Measurements from ENCODE around the gene MAML3.
A peak's percentile ranks its signal among the peaks of the same experiment; 100 is the strongest.

MAML3 gene

DNA sequence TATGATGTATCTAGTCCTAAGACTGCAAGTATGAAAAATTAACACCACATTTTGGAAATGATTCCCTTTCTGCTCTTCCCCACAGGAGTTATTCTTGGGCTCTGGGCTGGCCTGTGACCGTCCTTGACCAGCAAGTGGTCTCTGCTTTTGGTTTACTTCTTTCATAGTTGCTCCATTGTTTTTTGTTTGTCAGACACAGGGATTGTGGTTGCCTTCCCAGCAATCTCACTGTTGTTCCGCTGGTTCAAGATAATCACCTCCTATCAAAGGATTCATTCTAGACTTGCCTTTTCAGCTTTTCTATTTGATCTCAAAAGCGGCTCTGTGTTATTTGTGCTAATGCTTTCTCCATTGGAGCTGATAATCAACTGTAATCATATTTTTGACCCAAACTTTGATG is 269.5 kb downstream of the MAML3 start:
- H3K27me3 Mint-ChIP-seq, result no peaks in the 10 kb centered on the region
- H3K9me3 Mint-ChIP-seq, result peaks cover 8% of the 10 kb centered on the region
- ATAC-seq (no peak), DNase-seq (no peak)
- H3K36me3 Mint-ChIP-seq (ENCODE audit: low read depth), result peaks cover 4% of the 10 kb centered on the region
- H3K4me1 Mint-ChIP-seq, result peaks cover 1% of the 10 kb centered on the region
- no peak overlapping the region for H3K4me3 Mint-ChIP-seq
- H3K27ac Mint-ChIP-seq, result no peak overlapping the region

DNA sequence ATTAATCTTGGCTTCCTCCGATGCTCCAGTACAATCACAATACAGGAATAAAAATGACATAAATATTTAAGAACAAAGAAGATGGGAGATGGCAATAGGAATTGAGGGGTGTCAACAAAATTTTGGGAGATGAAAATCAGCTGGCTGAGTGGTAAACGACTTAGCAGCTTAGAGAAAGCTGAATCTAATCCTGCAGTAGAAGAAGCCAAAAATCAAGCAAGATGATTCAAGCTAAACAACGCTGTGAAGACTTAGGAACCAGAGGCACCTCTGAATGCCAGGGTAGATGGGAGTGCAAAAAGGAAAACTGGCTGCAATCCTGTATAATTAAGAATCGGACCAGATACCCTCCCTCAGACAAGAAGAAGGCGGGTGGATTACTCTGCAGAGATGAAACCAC is 273.1 kb downstream of the MAML3 start:
- H3K36me3 Mint-ChIP-seq (ENCODE audit: low read depth), result peaks cover 4% of the 10 kb centered on the region
- ATAC-seq, result no peak
- H3K27ac Mint-ChIP-seq, result no peak overlapping the region
- no peaks in the 10 kb centered on the region for H3K4me1 Mint-ChIP-seq
- peaks cover 8% of the 10 kb centered on the region for H3K9me3 Mint-ChIP-seq
- H3K27me3 Mint-ChIP-seq, result no peaks in the 10 kb centered on the region
- no peak for DNase-seq
- no peak overlapping the region for H3K4me3 Mint-ChIP-seq

DNA sequence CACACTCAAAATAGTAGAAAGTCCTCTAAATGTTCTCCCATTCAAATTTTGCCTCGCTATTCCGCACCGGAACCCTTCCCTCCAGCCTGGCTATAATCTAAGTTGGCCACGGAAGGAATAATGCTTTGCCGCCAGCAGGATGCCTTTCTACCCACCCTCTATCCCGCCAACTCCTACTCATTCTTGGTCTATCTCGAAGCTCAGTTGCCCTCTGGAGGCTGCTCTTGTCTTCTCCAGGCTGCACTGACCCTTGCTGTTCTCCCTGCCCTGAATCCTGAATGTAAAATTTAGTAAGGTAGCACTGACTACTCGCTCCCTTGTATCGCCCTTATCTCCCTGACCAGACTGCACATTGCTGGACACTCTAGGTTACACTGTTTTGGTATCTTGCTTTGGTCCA is 275.9 kb downstream of the MAML3 start:
- ATAC-seq, result no peak
- Mint-ChIP-seq H3K4me1 (peaks cover 3% of the 10 kb centered on the region), H3K9me3 (peaks cover 8% of the 10 kb centered on the region), H3K27ac (no peak overlapping the region), H3K4me3 (no peak overlapping the region), H3K36me3 (ENCODE audit: low read depth) (peaks cover 2% of the 10 kb centered on the region), H3K27me3 (no peaks in the 10 kb centered on the region)
- no peak for DNase-seq

GRCh38 chr4:139876337-139876941 is 277.5 kb downstream of the MAML3 start:
- no peaks in the 10 kb centered on the region for H3K27me3 Mint-ChIP-seq
- ATAC-seq (peak; percentile 73), DNase-seq (no peak)
- H3K27ac Mint-ChIP-seq, result no peak overlapping the region
- H3K4me1 Mint-ChIP-seq, result peaks cover 8% of the 10 kb centered on the region
- H3K9me3 Mint-ChIP-seq, result peaks cover 5% of the 10 kb centered on the region
- no peak overlapping the region for H3K4me3 Mint-ChIP-seq
- peaks cover 2% of the 10 kb centered on the region for H3K36me3 Mint-ChIP-seq (ENCODE audit: low read depth)

- no peaks in the 10 kb centered on the region for H3K27me3 Mint-ChIP-seq
- H3K4me3 Mint-ChIP-seq, result no peak overlapping the region
- DNase-seq (no peak), ATAC-seq (no peak)
- peaks cover 8% of the 10 kb centered on the region for H3K4me1 Mint-ChIP-seq
- peaks cover 2% of the 10 kb centered on the region for H3K36me3 Mint-ChIP-seq (ENCODE audit: low read depth)
- H3K27ac Mint-ChIP-seq, result no peak overlapping the region
- peaks cover 5% of the 10 kb centered on the region for H3K9me3 Mint-ChIP-seq
Measured at GRCh38 chr4:139875411-139875825, 278.6 kb downstream of the MAML3 start.

DNA sequence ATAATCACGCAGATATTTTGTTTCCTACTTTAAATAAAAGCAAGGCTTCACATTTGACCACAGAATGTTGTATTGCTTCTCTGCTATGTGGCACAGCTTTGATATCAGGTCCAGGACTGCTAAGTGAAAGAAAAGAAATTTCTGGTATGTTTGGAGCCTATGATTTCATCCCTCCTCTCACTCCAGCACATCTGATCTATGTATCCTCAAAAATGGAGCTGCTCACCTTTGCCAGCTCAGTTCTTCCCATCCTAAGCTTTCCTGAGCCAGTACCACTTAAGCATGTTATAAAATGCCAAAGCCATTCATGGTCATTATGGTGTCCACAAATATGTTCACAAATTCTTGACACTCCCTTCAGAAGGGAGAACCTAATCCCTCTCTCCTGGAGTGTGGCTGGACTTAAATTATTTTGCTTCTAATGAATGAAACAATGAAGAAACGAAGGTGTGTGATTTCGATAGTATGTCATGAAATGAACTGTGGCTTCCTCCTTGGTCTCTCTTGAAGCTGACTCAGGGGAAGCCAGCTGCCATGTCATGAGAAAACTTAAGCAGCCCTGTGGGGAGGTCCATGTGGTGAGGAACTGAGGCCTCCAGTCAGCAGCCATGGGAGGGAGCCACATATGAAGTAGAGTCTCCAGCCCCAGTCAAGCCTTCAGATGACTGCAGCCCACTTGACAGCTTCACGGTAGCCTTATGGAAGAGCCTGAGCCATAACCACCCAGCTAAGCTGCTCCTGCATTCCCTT is 280.7 kb downstream of the MAML3 start:
- peaks cover 5% of the 10 kb centered on the region for H3K9me3 Mint-ChIP-seq
- no peaks in the 10 kb centered on the region for H3K27me3 Mint-ChIP-seq
- H3K36me3 Mint-ChIP-seq (ENCODE audit: low read depth), result peaks cover 2% of the 10 kb centered on the region
- ATAC-seq (no peak), DNase-seq (no peak)
- H3K4me1 Mint-ChIP-seq, result peaks cover 8% of the 10 kb centered on the region
- H3K4me3 Mint-ChIP-seq, result no peak overlapping the region
- H3K27ac Mint-ChIP-seq, result no peak overlapping the region

- DNase-seq (no peak), ATAC-seq (peak; percentile 87)
- Mint-ChIP-seq H3K27ac (no peak overlapping the region), H3K27me3 (no peaks in the 10 kb centered on the region), H3K9me3 (peaks cover 5% of the 10 kb centered on the region), H3K36me3 (ENCODE audit: low read depth) (peaks cover 2% of the 10 kb centered on the region), H3K4me1 (peaks cover 8% of the 10 kb centered on the region), H3K4me3 (no peak overlapping the region)
Measured at GRCh38 chr4:139872274-139872673, 281.7 kb downstream of the MAML3 start.

- DNase-seq (no peak), ATAC-seq (no peak)
- H3K27ac Mint-ChIP-seq, result no peak overlapping the region
Measured at GRCh38 chr4:139869810-139870209, 284.2 kb downstream of the MAML3 start.

GRCh38 chr4:139866276-139866962 is 287.6 kb downstream of the MAML3 start:
- no peak overlapping the region for H3K27ac Mint-ChIP-seq

More at GRCh38 chr4:139869810-139870209, 284.2 kb downstream of the MAML3 start:
- peaks cover 5% of the 10 kb centered on the region for H3K9me3 Mint-ChIP-seq
- no peaks in the 10 kb centered on the region for H3K27me3 Mint-ChIP-seq
- H3K4me1 Mint-ChIP-seq, result peaks cover 8% of the 10 kb centered on the region
- H3K4me3 Mint-ChIP-seq, result no peak overlapping the region
- H3K36me3 Mint-ChIP-seq (ENCODE audit: low read depth), result peaks cover 2% of the 10 kb centered on the region

GRCh38 chr4:139865537-139865936 is 288.4 kb downstream of the MAML3 start:
- no peak for ATAC-seq
- Mint-ChIP-seq H3K9me3 (no peaks in the 10 kb centered on the region), H3K4me3 (no peak overlapping the region), H3K27me3 (peaks cover 3% of the 10 kb centered on the region), H3K4me1 (no peaks in the 10 kb centered on the region), H3K36me3 (ENCODE audit: low read depth) (no peaks in the 10 kb centered on the region), H3K27ac (no peak overlapping the region)
- DNase-seq, result no peak

More at GRCh38 chr4:139866276-139866962, 287.6 kb downstream of the MAML3 start:
- no peak overlapping the region for H3K4me3 Mint-ChIP-seq
- H3K27me3 Mint-ChIP-seq, result no peaks in the 10 kb centered on the region
- H3K4me1 Mint-ChIP-seq, result no peaks in the 10 kb centered on the region
- DNase-seq (no peak), ATAC-seq (no peak)
- H3K9me3 Mint-ChIP-seq, result no peaks in the 10 kb centered on the region
- no peaks in the 10 kb centered on the region for H3K36me3 Mint-ChIP-seq (ENCODE audit: low read depth)

DNA sequence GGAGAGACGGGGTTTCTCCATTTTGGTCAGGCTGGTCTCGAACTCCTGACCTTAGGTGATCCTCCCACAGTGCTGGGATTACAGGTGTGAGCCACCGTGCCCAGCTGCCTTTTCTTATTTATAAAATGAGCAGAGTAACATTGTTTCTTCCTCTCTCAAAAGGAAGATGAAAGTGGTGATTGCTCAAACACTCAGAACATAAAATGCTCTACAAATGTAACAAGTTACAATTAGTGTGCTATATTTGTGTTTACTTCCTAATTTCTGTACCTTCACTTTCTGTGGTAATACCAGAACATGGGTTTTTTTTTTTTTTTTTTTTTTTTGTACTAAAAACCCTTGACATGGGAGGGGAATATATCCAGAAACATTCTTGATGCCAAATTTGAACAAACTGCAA is 290.5 kb downstream of the MAML3 start:
- H3K9me3 Mint-ChIP-seq, result no peaks in the 10 kb centered on the region
- H3K36me3 Mint-ChIP-seq (ENCODE audit: low read depth), result no peaks in the 10 kb centered on the region
- no peak for DNase-seq
- ATAC-seq, result no peak
- peaks cover 8% of the 10 kb centered on the region for H3K4me1 Mint-ChIP-seq
- peaks cover 3% of the 10 kb centered on the region for H3K27me3 Mint-ChIP-seq
- no peak overlapping the region for H3K4me3 Mint-ChIP-seq
- no peak overlapping the region for H3K27ac Mint-ChIP-seq

DNA sequence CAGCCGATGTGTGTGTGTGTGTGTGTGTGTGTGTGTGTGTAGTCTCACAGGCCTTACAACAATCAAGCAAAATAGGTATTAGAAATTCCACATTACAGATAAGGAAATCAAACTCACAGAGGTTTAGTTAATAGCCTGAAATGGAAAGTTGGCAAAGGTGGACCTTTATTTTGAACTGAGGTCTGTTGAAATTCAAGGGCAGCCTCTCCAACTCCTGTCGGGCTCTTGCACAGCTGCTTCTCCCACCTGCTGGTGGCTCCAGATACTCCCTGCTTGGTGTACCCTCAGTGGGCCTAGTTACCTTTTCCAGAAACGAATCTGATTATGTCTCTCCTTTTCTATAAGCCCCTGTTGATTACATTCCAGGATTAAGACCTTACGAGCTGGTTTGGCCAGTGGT is 292.5 kb downstream of the MAML3 start:
- no peak overlapping the region for H3K4me3 Mint-ChIP-seq
- peaks cover 25% of the 10 kb centered on the region for H3K4me1 Mint-ChIP-seq
- no peaks in the 10 kb centered on the region for H3K36me3 Mint-ChIP-seq (ENCODE audit: low read depth)
- H3K27ac Mint-ChIP-seq, result no peak overlapping the region
- no peak for ATAC-seq
- no peaks in the 10 kb centered on the region for H3K9me3 Mint-ChIP-seq
- DNase-seq, result no peak
- H3K27me3 Mint-ChIP-seq, result peaks cover 3% of the 10 kb centered on the region

DNA sequence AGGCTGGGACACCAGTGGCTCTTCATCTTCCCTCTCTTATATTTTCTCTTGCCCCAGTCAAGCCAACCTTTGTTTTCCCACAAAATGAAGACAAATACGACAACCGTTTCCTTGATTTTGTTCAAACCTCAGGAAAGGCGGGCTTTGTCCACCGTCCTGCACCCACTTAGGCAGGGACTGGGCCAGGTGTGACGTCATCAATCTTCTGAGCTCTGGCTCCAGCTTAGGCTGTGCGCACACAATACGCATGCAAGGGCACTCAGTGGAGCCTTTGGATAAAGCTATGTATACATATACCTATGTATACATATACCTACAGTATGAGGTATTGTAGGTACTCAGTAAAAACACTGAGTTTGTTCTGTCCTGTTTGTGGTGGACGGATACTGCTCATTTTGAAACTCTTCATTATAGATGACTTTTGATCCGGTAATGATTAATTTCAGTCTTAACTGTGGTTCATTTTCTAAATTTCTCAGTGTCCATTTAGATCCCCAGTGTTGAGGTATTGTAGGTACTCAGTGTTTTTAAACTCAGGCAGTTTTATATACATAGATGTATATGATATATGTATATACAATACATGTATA is 293.5 kb downstream of the MAML3 start:
- Mint-ChIP-seq H3K4me3 (no peak overlapping the region), H3K9me3 (no peaks in the 10 kb centered on the region), H3K27ac (no peak overlapping the region), H3K36me3 (ENCODE audit: low read depth) (no peaks in the 10 kb centered on the region), H3K27me3 (peaks cover 3% of the 10 kb centered on the region), H3K4me1 (peaks cover 25% of the 10 kb centered on the region)
- ATAC-seq (no peak), DNase-seq (no peak)

DNA sequence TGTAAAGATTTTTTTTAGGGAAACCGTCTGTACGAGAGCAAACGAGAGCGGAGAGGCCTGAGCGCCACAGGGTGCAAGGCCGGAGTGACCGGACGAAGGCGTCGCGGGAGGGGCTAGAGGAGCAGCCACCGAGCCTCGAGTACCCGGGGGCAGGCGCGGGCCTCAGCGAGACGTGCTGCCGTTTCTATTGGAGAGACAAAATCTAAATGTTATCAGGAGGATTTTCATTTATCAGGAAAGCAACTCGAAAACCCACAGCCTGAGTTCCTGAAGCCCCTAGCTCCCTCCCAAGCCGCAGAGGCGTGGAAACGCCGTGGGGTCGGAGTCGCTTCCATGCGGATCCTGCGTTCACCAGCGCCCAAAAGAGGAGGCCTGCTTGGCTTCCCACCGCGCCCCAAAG is 294.1 kb downstream of the MAML3 start:
- Mint-ChIP-seq H3K4me3 (no peak overlapping the region), H3K27me3 (peaks cover 3% of the 10 kb centered on the region), H3K36me3 (ENCODE audit: low read depth) (no peaks in the 10 kb centered on the region), H3K27ac (no peak overlapping the region), H3K9me3 (no peaks in the 10 kb centered on the region), H3K4me1 (peaks cover 25% of the 10 kb centered on the region)
- no peak for ATAC-seq
- no peak for DNase-seq
